NCI-H146 (cell line): ENCODE results near the gene KLHL12.
A peak's percentile ranks its signal among the peaks of the same experiment; 100 is the strongest.
"Not testable (repeated sequence)": the region's sequence is repeated elsewhere in the genome, so short reads cannot be mapped to it uniquely, and the experiment has no call there.

Source experiments
- DNase-seq: peaks from one replicate; lab custom pipeline; 2025; lab: John Stamatoyannopoulos, UW

KLHL12 gene

GRCh38 chr1:202951437-202951836 lies 24.4 kb upstream of the KLHL12 start:
- DNase-seq, result no peak

GRCh38 chr1:202945483-202945882 lies 18.4 kb upstream of the KLHL12 start:
- DNase-seq, result no peak

DNA sequence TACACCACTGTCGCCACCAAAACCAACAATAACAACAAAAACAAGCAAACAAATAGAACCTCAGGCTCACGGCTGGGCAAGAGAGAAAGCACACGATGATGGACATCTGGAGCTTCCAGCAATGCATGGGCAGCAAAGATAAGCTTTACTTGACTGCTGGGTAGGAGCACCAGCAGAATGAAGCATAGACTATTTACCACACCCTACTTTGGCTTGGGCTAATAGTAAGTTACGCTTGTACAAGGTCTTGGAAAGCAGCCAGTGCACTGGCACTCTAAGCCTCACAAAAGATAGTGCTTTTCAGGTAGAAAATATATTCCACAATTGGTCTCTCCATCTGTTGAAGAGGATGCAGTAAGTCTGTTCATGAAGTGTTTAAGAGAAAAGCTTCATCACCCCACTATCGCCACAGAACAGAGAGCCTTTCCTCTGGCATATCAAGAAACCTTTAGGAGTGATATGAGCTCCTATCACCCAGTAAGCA lies 17.4 kb upstream of the KLHL12 start:
- no peak for DNase-seq

DNA sequence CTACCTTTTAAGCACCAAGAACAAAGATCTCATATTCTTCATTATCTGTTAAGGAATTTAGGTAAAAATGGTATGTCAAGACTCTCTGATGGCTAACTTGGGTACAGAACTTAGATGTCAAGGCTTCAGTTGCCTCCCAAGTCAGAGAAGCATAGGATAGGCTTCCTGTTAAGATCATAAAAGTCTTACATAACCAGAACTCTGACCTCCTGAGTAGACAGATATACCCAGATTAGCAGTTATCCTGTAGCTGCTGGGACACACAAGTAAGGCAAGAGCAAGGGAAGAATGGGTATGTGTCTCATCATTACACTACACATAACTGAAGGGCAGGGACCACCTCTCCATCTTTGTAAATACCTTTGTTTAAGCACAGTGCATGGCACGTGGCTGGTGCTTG lies 15.4 kb upstream of the KLHL12 start:
- DNase-seq, result no peak

DNA sequence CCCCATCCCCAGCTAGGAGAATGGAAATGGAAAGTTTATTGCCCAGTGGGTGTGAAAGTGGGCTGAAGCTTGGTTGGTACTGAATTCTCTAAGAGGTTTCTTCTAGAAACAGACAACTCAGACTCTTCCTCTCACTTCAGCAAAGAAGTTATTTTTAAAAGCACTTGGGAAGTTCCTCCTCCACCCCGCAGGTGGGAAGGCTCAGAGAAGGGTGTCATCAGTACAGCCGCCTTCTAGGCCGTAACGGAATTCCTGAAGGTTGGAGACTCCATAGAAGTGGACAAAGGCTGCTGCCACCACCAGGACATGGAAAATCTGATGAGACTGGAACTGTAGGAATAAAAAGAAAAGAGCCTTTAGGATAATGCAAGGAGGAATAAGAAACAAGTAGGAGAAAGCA lies 14.3 kb upstream of the KLHL12 start:
- no peak for DNase-seq

- DNase-seq, result no peak
Measured at GRCh38 chr1:202940561-202940960, 13.5 kb upstream of the KLHL12 start.

DNA sequence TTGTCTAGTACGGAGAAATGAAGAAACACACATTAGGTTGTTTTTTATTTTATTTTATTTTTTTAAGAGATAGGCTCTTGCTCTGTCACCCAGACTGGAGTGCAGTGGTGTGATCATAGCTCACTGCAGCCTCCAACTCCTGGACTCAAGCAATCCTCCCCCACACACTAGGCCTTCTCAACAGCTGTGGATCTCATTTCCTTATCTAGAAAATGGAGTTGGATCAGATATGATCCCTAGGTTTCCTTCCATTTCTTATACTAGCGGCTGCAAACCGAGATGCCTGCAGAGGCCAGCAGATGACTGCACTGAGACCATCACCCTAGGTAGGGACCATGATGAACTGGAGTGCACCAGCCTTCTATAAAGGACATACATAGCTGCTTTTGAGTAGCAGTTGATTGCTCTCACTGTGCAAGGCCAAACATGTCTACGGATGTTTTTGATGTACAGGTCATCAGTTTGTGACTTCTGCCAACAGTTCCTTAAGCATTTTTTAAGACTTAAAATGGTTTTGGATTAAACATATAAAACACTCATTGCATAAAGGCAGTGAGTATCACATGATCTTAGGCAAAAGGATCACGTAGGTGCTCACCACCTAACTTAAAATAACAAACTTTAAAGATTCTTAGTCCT lies 11.4 kb upstream of the KLHL12 start:
- peak; percentile 5 for DNase-seq

DNA sequence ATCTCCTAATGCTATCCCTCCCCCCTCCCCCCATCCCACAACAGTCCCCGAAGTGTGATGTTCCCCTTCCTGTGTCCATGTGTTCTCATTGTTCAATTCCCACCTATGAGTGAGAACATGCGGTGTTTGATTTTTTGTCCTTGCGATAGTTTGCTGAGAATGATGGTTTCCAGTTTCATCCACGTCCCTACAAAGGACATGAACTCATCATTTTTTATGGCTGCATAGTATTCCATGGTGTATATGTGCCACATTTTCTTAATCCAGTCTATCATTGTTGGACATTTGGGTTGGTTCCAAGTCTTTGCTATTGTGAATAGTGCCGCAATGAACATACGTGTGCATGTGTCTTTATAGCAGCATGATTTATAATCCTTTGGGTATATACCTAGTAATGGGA lies 9.4 kb upstream of the KLHL12 start:
- DNase-seq, result not testable (repeated sequence)

- no peak for DNase-seq
Measured at GRCh38 chr1:202935844-202936243, 8.8 kb upstream of the KLHL12 start.

DNA sequence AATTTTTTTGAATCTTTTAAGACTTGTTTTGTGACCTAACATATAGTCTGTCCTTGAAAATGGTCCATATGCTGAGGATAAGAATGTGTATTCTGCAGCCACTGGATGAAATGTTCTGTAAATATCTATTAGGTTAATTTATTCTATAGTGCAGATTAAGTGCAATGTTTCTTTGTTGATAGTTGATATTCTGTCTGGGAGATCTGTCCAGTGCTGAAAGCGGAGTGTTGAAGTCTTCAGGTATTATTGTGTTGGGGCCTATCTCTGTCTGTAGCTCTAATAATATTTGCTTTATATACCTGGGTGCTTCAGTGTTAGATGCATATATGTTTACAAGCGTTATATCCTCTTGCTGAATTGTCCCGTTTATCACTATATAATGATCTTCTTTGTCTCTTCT lies 7.7 kb upstream of the KLHL12 start:
- no peak for DNase-seq

- DNase-seq, result no peak
Measured at GRCh38 chr1:202932476-202932875, 5.4 kb upstream of the KLHL12 start.

DNA sequence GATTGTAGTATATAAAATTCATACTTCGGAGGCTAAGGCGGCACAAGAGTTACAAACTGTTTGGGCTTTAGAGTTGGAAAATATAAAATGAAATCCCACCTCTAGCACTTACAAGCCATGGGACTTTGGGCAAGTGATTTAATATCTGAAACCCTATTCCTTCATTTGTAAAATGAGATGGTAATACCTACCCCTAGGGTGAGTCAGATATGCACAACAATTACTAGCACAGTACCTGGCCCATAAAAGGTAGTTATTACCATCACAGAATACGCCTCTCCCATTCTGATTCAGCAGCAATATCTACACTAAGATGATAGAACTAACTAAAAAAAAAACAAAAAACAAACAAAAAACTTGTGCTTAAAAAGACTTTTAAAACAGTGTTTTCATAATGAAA lies 3.5 kb downstream of the KLHL12 start:
- peak; percentile 20 for DNase-seq

GRCh38 chr1:202919615-202920014 lies 7.4 kb downstream of the KLHL12 start:
- no peak for DNase-seq

DNA sequence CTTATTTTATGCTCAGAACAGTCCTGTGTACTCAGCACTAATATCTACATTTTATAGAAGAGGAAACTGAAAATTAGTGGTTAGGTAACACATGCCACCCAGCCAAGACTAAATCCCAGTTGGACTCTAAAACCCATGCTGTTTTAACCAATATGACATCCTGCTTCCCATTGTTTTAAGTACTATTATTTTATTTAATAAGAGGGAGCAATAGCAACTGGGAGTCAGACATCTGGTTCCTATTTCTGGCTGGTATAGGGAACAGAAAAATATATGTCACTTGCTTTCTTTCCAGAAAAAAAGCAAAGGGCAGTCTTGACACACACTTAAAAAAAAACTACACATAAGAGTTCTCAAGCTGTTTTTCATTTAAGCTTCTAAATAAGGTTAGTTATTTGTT lies 11.9 kb downstream of the KLHL12 start:
- peak; percentile 54 for DNase-seq

- DNase-seq, result not testable (repeated sequence)
Measured at GRCh38 chr1:202912476-202912875, 14.6 kb downstream of the KLHL12 start.

GRCh38 chr1:202909494-202909893 lies 17.5 kb downstream of the KLHL12 start:
- no peak for DNase-seq

GRCh38 chr1:202908998-202909397 lies 18.0 kb downstream of the KLHL12 start:
- DNase-seq, result no peak

GRCh38 chr1:202905331-202905730 lies 21.7 kb downstream of the KLHL12 start:
- no peak for DNase-seq

GRCh38 chr1:202903808-202904207 lies 23.2 kb downstream of the KLHL12 start:
- not testable (repeated sequence) for DNase-seq

DNA sequence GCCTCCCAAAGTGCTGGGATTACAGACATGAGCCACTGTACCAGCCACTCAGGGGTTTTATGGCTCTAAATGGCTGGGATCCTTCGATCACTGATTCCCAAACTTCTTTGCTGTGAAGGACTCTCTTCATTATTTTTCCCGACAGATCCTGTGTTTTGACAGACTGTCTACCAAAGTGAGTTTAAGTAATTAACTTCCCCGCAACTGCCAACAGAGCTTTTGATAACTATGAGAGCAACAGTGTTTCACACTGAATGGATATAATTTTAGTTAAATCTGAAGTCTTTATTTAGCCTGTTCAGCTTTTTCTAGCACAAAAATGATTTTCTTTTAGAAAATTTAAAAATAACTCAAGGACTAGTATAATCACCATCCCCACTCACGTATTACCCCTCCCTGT lies 25.5 kb downstream of the KLHL12 start:
- no peak for DNase-seq

DNA sequence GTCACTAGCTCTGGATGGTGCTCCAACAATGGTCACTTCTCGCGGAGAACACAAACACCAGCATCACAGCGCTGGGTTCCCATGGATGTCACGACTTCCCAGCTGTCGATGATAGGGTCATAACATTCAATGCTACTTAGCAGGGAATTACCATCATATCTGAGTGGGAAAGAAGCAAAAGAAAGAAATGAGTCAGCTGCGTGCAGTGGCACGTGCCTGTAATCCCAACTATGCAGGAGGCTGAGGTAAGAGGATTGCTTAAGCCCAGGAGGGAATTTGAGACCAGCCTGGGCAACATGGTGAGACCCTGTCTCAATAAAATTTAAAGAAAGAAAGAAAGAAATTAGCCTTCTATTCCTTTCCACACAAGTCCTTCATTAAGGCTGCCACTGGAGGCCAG lies 34.5 kb downstream of the KLHL12 start:
- DNase-seq, result no peak

- DNase-seq, result no peak
Measured at GRCh38 chr1:202890392-202890791, 36.6 kb downstream of the KLHL12 start.

DNA sequence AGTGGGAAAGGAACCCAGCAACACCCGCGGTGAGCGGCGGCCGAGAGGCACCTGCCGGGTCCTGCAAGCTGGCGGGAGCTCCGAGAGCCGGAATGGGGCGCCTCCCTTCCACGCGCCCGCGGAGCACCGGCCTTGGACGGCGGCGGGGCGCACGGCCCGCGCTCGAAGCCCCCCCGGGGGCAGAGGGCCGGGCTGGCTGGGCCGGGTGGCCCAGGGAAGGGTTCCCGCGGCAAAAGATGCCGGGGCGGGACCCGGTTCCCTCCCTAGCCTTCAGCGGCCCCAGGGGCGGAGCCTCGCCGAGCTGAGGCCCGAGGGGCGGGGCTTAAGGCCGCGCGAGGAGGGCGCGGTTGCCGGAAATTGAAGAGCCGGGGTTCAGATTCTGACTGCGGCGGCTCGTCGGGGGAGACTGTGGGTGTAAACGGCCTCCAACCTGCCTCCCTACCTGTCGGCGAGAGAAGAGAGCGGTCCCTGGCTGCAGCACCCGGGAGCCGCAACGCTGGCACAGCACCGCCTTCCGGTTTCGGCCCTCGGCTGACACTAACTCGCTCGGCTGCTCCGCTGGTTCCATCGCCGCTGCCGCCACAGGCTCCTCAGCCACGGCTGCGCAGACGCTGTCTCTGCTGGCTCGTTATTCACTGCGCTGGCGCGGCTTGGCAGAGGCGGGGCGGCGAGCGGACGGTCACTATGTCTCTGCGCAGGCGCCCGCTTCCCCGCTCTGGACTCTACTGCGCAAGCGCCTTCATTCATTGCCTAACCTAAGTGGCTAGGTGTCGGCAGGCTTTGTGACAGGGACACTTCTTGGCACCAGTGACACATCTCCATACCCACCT lies 38.3 kb downstream of the KLHL12 start, which contains the start of gene RABIF:
RABIF (minus strand) TSS at position 619 of the 830 bp plus-strand sequence; CDS start at position 568, 51 bp downstream.
- DNase-seq, result peak; percentile 96

DNA sequence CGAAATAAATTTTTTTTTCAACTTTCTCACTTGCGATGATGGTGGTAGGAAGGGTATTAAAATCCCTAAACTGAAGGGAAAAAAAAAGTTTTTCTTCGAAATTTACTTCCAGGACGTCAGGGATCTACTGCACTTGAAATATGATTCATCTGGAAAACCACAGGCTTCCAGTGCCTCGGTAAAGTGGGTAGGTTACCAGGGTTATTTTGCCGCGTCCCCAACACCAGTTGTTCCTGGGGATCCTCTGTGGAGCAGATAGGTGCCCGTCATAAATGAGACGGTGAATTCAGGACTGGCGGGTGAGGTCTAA lies 38.9 kb downstream of the KLHL12 start:
- DNase-seq, result no peak
